Measurements from ENCODE around the gene NFIC.
A peak's percentile ranks its signal among the peaks of the same experiment; 100 is the strongest.

The NFIC gene

DNA sequence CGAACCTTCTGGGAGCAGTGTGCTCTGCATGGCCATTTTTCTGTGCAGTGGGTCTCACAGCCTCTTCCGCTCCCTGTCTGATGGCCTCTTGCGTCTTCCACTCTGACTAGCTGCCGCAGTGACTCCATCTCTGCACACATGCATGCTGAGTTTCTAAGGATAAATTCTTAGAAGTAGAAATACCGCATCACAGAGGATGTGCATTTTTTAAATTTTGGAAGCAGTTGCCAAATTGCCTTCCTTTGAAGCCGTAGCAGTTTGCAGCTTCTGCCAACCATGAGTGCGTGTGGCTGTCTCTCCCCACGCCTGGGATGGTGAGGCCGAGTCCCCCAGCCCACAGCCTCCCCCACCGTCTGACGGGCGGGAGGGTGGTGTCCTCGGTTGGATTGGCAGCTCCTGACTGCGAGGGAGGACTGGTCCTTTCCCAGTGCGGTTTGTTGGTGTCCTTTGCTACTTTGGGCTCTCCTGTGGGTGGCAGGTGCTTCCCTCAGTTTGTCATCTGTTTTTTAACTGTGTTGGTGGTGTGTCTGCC, 149.6 kb downstream of the NFIC start:
- no peak for DNase-seq

DNA sequence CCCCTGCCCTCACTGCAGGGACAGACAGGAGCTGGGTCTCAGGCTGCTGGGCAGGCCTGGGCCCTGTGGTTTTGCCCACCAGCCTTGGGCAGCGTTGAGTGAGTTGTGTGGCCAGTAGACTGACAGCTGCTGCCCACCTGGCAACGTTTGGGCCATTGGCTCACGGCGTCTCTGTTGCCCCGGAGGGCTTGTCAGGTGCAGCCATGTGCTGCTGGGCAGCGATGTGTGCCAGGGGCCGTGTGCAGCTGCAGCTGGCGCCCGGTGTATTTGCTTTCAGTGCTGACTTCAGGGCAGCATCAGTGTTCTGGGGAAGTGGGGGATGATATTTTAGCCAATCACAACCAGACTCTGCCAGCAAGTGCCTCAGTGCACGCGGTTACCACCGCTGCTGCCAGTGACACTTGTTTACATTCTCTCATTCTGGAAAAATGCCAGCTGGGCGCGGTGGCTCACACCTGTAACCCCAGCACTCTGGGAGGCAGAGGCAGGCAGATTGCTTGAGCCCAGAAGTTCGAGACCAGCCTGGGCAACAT, 150.4 kb downstream of the NFIC start:
- DNase-seq: peak; percentile 39

DNA sequence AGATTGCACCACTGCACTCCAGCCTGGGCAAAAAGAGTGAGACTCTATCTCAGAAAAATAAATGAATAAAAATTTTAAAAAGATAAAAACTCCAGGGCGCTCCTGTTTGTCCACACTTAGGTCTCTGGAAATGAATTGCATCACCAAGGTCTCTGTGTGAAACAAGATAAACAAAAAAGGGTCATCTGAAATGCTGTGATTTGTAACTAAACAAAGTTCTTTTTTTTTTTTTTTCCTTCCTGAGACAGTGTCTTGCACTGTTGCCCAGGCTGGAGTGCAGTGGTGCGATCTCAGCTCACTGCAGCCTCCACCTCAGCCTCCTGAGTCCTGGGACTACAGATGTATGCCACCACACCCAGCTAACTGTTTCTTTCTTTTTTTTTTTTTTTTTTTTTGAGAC, 151.3 kb downstream of the NFIC start:
- no peak for DNase-seq

DNA sequence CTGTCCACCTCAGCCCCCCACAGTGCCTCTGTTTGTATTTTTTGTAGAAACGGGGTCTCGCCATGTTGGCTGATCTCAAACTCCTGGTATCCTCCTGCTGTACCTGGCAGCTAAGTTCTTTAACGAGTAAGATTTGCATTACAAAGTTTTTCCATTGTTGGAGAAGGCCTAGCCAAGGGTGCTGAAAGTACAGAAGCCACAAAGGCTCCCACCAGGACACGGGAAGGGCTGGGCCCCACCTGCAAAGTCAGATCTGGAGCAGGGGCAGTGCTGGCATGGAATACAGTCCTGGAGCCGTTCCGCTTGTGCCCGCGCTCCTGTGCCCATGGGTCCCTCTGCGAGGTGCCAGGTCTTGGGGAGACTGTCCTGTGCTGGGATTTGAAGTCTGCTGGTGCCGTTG, 151.9 kb downstream of the NFIC start:
- no peak for DNase-seq

DNA sequence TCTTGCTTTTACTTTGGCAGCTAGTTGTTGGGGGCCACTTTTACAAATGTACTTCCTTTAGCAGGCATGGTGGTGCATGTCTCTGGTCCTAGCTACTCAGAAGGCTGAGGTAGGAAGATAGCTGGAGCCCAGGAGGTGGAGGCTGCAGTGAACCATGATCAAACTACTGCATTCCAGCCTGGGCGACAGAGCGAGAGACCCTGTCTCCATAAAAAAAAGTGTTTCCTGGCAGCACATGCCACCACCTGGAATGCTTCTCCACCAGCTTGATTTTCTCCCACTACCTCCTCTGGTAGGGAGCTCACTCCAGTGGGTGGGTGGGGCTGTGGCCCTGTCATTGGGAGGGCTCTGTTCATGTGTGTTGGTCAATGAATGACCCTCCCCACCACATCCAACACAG, 152.3 kb downstream of the NFIC start:
- DNase-seq: no peak

Measured in NCI-H1436 treated with DMSO at 0.1 percent for 48 hours (cell line).